ENCODE data around the gene DNAJC15. TPM values are rescaled to one million over a fixed set of nuclear protein-coding genes. Genes with fewer than 3 reads are reported as not detected.
"Not testable (repeated sequence)": the region's sequence is repeated elsewhere in the genome, so short reads cannot be mapped to it uniquely, and the experiment has no call there.

Gene DNAJC15
- total RNA-seq, 1 donor from 2014 or later = 17.1 TPM

DNA sequence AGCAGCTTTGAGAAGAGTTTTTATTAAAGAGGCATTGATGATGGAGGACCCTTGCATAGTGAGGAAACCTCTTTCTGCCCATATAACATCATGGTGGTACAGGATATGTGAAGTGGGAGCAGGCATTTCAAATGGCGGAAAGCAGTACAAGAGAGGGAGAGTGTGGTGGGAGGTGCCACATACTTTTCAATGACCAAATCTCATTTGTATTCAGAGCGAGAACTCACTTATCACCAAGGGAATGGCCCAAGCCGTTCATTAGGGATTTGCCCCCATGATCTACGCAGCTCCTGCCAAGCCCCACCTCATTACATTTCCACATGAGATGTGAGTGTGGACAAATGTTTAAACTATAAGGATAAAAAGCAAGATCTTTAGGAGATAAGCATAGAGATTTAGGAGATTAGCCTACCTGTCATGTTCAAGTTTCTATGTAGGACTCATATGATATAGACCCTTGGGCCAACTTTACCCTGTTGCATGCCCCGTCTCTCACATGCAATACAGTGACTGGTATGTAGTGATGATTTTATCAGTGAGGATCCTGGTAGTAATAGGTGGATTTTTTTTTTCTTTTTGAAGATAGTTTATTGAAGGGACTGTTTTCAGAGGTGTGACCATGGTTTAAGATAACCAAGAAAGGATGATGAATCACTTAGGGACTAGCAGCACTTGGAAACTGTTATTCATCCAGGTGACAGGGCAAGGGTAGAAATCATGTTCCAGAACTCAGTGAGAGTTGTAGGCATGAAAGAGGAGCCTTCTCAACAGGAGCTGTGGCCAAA is 38.3 kb downstream of the DNAJC15 start:
- Mint-ChIP-seq H3K27ac (ENCODE audit: unreplicated experiment) (no peak overlapping the region), H3K4me1 (ENCODE audit: low read depth, unreplicated experiment) (peaks cover 10% of the 10 kb centered on the region), H3K4me3 (ENCODE audit: unreplicated experiment) (no peak overlapping the region), H3K27me3 (ENCODE audit: unreplicated experiment) (no peaks in the 10 kb centered on the region), H3K36me3 (ENCODE audit: unreplicated experiment) (peaks cover 10% of the 10 kb centered on the region), H3K9me3 (ENCODE audit: unreplicated experiment) (no peaks in the 10 kb centered on the region)
- no peak for DNase-seq
- TF ChIP-seq, protein P1, sequence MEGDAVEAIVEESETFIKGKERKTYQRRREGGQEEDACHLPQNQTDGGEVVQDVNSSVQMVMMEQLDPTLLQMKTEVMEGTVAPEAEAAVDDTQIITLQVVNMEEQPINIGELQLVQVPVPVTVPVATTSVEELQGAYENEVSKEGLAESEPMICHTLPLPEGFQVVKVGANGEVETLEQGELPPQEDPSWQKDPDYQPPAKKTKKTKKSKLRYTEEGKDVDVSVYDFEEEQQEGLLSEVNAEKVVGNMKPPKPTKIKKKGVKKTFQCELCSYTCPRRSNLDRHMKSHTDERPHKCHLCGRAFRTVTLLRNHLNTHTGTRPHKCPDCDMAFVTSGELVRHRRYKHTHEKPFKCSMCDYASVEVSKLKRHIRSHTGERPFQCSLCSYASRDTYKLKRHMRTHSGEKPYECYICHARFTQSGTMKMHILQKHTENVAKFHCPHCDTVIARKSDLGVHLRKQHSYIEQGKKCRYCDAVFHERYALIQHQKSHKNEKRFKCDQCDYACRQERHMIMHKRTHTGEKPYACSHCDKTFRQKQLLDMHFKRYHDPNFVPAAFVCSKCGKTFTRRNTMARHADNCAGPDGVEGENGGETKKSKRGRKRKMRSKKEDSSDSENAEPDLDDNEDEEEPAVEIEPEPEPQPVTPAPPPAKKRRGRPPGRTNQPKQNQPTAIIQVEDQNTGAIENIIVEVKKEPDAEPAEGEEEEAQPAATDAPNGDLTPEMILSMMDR (IDR thresholded peaks at IDR 0.05; ENCODE audit: partially characterized antibody, unreplicated experiment) = no peak

DNA sequence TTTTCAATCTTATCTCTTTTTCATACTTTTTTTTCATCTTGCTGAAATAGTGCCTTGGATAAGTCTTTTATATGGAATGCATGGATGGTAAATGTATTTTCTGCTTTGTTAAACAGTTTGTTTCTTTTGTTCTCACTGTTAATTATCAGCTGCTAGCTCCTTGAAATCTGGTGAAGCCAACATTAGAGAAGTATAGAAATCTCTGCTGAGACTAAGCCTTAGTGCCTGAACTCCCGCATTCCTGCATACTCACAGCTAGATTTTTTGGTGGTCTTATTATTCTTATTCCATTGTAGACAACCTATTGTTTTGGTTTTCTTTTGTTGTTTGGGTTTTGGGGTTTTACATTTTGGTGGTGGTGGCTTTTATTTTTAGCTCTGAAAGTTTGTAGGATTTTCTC is 48.4 kb downstream of the DNAJC15 start:
- peaks cover 3% of the 10 kb centered on the region for H3K4me1 Mint-ChIP-seq (ENCODE audit: low read depth, unreplicated experiment)
- no peak overlapping the region for H3K27ac Mint-ChIP-seq (ENCODE audit: unreplicated experiment)
- TF ChIP-seq, protein P1 (IDR thresholded peaks at IDR 0.05; ENCODE audit: partially characterized antibody, unreplicated experiment) = no peak
- no peaks in the 10 kb centered on the region for H3K36me3 Mint-ChIP-seq (ENCODE audit: unreplicated experiment)
- no peak for DNase-seq
- no peaks in the 10 kb centered on the region for H3K27me3 Mint-ChIP-seq (ENCODE audit: unreplicated experiment)
- H3K4me3 Mint-ChIP-seq (ENCODE audit: unreplicated experiment) = no peak overlapping the region
- H3K9me3 Mint-ChIP-seq (ENCODE audit: unreplicated experiment) = no peaks in the 10 kb centered on the region

GRCh38 chr13:43072394-43072793 is 49.0 kb downstream of the DNAJC15 start:
- Mint-ChIP-seq H3K4me1 (ENCODE audit: low read depth, unreplicated experiment) (peaks cover 7% of the 10 kb centered on the region), H3K27ac (ENCODE audit: unreplicated experiment) (no peak overlapping the region), H3K27me3 (ENCODE audit: unreplicated experiment) (no peaks in the 10 kb centered on the region), H3K36me3 (ENCODE audit: unreplicated experiment) (no peaks in the 10 kb centered on the region), H3K4me3 (ENCODE audit: unreplicated experiment) (no peak overlapping the region), H3K9me3 (ENCODE audit: unreplicated experiment) (no peaks in the 10 kb centered on the region)
- TF ChIP-seq, protein P1 (IDR thresholded peaks at IDR 0.05; ENCODE audit: partially characterized antibody, unreplicated experiment) = no peak
- no peak for DNase-seq

GRCh38 chr13:43074824-43075510 is 51.6 kb downstream of the DNAJC15 start:
- Mint-ChIP-seq H3K9me3 (ENCODE audit: unreplicated experiment) (no peaks in the 10 kb centered on the region), H3K27ac (ENCODE audit: unreplicated experiment) (no peak overlapping the region), H3K27me3 (ENCODE audit: unreplicated experiment) (no peaks in the 10 kb centered on the region), H3K36me3 (ENCODE audit: unreplicated experiment) (no peaks in the 10 kb centered on the region), H3K4me1 (ENCODE audit: low read depth, unreplicated experiment) (peaks cover 14% of the 10 kb centered on the region), H3K4me3 (ENCODE audit: unreplicated experiment) (no peak overlapping the region)
- DNase-seq = no peak
- TF ChIP-seq, protein P1 (IDR thresholded peaks at IDR 0.05; ENCODE audit: partially characterized antibody, unreplicated experiment) = no peak

DNA sequence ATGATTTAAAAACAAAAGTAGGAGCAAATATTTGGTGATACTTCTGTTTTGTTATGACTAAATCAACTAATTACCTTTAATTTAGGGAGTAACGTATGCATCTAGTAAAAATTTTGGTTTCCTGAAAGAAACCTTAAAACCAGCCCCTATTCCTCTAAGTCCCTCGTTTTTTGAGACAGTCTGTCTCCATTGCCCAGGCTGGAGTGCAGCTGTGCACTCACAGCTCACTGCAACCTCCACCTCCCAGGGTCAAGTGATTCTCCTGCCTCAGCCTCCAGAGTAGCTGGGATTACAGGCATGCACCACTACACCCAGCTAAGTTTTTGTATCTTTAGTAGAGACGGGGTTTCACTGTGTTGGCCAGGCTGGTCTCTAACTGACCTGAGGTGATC is 52.1 kb downstream of the DNAJC15 start:
- not testable (repeated sequence) for H3K27me3 Mint-ChIP-seq (ENCODE audit: unreplicated experiment); DNase-seq; H3K9me3 Mint-ChIP-seq (ENCODE audit: unreplicated experiment); H3K36me3 Mint-ChIP-seq (ENCODE audit: unreplicated experiment); H3K4me3 Mint-ChIP-seq (ENCODE audit: unreplicated experiment); H3K27ac Mint-ChIP-seq (ENCODE audit: unreplicated experiment)
- peaks cover 14% of the 10 kb centered on the region for H3K4me1 Mint-ChIP-seq (ENCODE audit: low read depth, unreplicated experiment)

All from glutamatergic neuron (in vitro differentiated cells).